HepG2 (cell line): ENCODE measurements around the gene PRR19. TPM values are rescaled to one million over a fixed set of nuclear protein-coding genes. Genes with fewer than 3 reads are reported as not detected.
A peak's percentile ranks its signal among the peaks of the same experiment; 100 is the strongest.

Experiments used
- BCLAF1 ChIP-seq: fragments of 450-650 bp; IDR thresholded peaks from 2 replicates; pipeline ENCODE4 v1.6.1; 2017; ENCODE audit warnings: mild to moderate bottlenecking
- EED ChIP-seq: sonication (generic); formaldehyde crosslinking; IDR thresholded peaks from 2 replicates; pipeline ENCODE4 v1.5.0; 2020; ENCODE audit warnings: mild to moderate bottlenecking, missing genetic modification reagents
- GATA4 ChIP-seq: sonication (generic); IDR thresholded peaks from 2 replicates; pipeline ENCODE4 v1.6.1; 2016; ENCODE audit warnings: antibody characterized with exemption, low read depth, borderline replicate concordance
- HDAC1 ChIP-seq: sonication (generic); formaldehyde crosslinking; IDR thresholded peaks from 2 replicates; pipeline ENCODE4 v1.5.1; 2020; ENCODE audit warnings: mild to moderate bottlenecking, missing genetic modification reagents
- HNF1A ChIP-seq, 2 experiments: sonication (generic) in 1 of 2; formaldehyde crosslinking in 1 of 2; IDR thresholded peaks; 2 replicates each; pipeline versions ENCODE4 v1.4.0 to v1.6.1; 2016 to 2020; ENCODE audit warnings: borderline replicate concordance in 1 of 2, low read depth in 1 of 2, mild to moderate bottlenecking in 1 of 2, missing genetic modification reagents in 1 of 2
- MAZ ChIP-seq, 2 experiments: sonication (generic) in 1 of 2; formaldehyde crosslinking in 1 of 2; IDR thresholded peaks; 2 replicates each; pipeline versions ENCODE4 v1.5.0 to v1.6.1; 2012 to 2020; ENCODE audit warnings: low read depth in 2 of 2, mild to moderate bottlenecking in 2 of 2, borderline replicate concordance in 1 of 2, improper control_type of control experiment in 1 of 2, low read length in 1 of 2, missing genetic modification reagents in 1 of 2, moderate library complexity in 1 of 2
- NFATC3 ChIP-seq: sonication (generic); formaldehyde crosslinking; IDR thresholded peaks from 2 replicates; pipeline ENCODE4 v1.5.1; 2020; ENCODE audit warnings: mild to moderate bottlenecking, missing genetic modification reagents
- SP4 ChIP-seq: sonication (generic); formaldehyde crosslinking; IDR thresholded peaks from 2 replicates; pipeline ENCODE4 v1.8.1; 2023; ENCODE audit warnings: mild to moderate bottlenecking, missing genetic modification reagents
- SRSF1 ChIP-seq: fragments of 200-400 bp; formaldehyde crosslinking; optimal IDR thresholded peaks from 2 replicates; pipeline ENCODE3; 2017; ENCODE audit warnings: mild to moderate bottlenecking, low read depth, low read length, moderate library complexity
- TAF1 ChIP-seq: sonication (generic); formaldehyde crosslinking; IDR thresholded peaks from 2 replicates; pipeline ENCODE4 v1.4.0; 2020; ENCODE audit warnings: missing genetic modification reagents
- XRCC5 ChIP-seq: fragments of 200-400 bp; formaldehyde crosslinking; optimal IDR thresholded peaks from 2 replicates; pipeline ENCODE3; 2017; ENCODE audit warnings: mild to moderate bottlenecking, low read length
- ZBTB37 ChIP-seq: sonication (generic); formaldehyde crosslinking; IDR thresholded peaks from 2 replicates; pipeline ENCODE4 v1.4.0; 2020; ENCODE audit warnings: mild to moderate bottlenecking, missing genetic modification reagents
- ZNF451 ChIP-seq: sonication (generic); formaldehyde crosslinking; IDR thresholded peaks from 2 replicates; pipeline ENCODE4 v1.5.0; 2020; ENCODE audit warnings: mild to moderate bottlenecking, missing genetic modification reagents
- ZNF501 ChIP-seq: sonication (generic); formaldehyde crosslinking; IDR thresholded peaks from 2 replicates; pipeline ENCODE4 v1.5.1; 2020; ENCODE audit warnings: mild to moderate bottlenecking, moderate library complexity, missing genetic modification reagents
- ZNF552 ChIP-seq: sonication (generic); formaldehyde crosslinking; IDR thresholded peaks from 2 replicates; pipeline ENCODE4 v1.9.0; 2022; ENCODE audit warnings: missing genetic modification reagents, mild to moderate bottlenecking, borderline replicate concordance
- ZNF580 ChIP-seq: IDR thresholded peaks from 2 replicates; pipeline ENCODE4 v1.6.1; 2016; ENCODE audit warnings: low read depth, borderline replicate concordance
- ZNF619 ChIP-seq: sonication (generic); formaldehyde crosslinking; IDR thresholded peaks from 2 replicates; pipeline ENCODE4 v1.4.0; 2020; ENCODE audit warnings: mild to moderate bottlenecking, missing genetic modification reagents
- ZNF878 ChIP-seq: sonication (generic); formaldehyde crosslinking; IDR thresholded peaks from 2 replicates; pipeline ENCODE4 v1.8.1; 2023; ENCODE audit warnings: mild to moderate bottlenecking, missing genetic modification reagents, moderate library complexity
- ZZZ3 ChIP-seq: sonication (generic); formaldehyde crosslinking; IDR thresholded peaks from 2 replicates; pipeline ENCODE4 v1.4.0; 2020; ENCODE audit warnings: missing genetic modification reagents, mild to moderate bottlenecking, borderline replicate concordance
- polyA plus RNA-seq, 8 experiments: library from polyadenylated mRNA; depleted of rRNA in 3 of 8; stranded (reverse) in 7 of 8; unstranded in 1 of 8; fragments of >200 nt; fragmentation: Illumina TruSeq in 4 of 8; extraction: Trizol in 4 of 8; gene quantifications; 2 replicates each; pipeline versions ENCODE4 v1.2.1 to v1.2.3, GENCODE V29; 2011 to 2016; ENCODE audit warnings: low read depth in 4 of 8, missing spikeins in 1 of 8, mixed read lengths in 1 of 8; ENCODE audit not compliant: insufficient read depth in 1 of 8
- total RNA-seq, 5 experiments: library from RNA; depleted of rRNA; stranded (reverse); fragments of >200 nt; fragmentation: Illumina TruSeq; extraction: Trizol; gene quantifications; 2 replicates each; pipeline ENCODE4 v1.2.3, GENCODE V29; 2016; ENCODE audit warnings: low read depth in 1 of 5

The PRR19 gene
- total and polyA plus RNA-seq, 2 of the 13 experiments (the other 11 are each of a cell fraction or from before 2014, with no cell fraction given): 0.21 to 0.33 TPM

GRCh38 chr19:42283188-42284065 lies 18.5 kb upstream of the PRR19 start (continued):
- TF ChIP-seq NFATC3 (CRISPR knock-in tag) (no peak), ZNF451 (CRISPR knock-in tag) (no peak; the same call in 1 of the 2 replicates), HNF1A (IDR thresholded peaks at IDR 0.05; ENCODE audit: low read depth) (no peak), HNF1A (CRISPR knock-in tag; IDR thresholded peaks at IDR 0.05; ENCODE audit: borderline replicate concordance) (0 out of 2 replicates have a peak, but pooled peaks have one; percentile 34), SRSF1 (no peak), ZNF878 (CRISPR knock-in tag) (no peak), MAZ (IDR thresholded peaks at IDR 0.05; ENCODE audit: borderline replicate concordance, low read depth, low read length) (no peak), MAZ (CRISPR knock-in tag; IDR thresholded peaks at IDR 0.05; ENCODE audit: low read depth) (no peak; the same call in none of the 2 replicates), SP4 (CRISPR knock-in tag) (no peak), XRCC5 (no peak), HDAC1 (CRISPR knock-in tag) (0 out of 2 replicates have a peak, but pooled peaks have one; percentile 45), TAF1 (CRISPR knock-in tag) (peak; percentile 61; the same call in 1 of the 2 replicates), ZNF580 (CRISPR knock-in tag) (0 out of 2 replicates have a peak, but pooled peaks have one; percentile 17), ZNF501 (CRISPR knock-in tag) (no peak), BCLAF1 (no peak), EED (CRISPR knock-in tag) (0 out of 2 replicates have a peak, but pooled peaks have one; percentile 48), ZBTB37 (CRISPR knock-in tag) (no peak), ZNF619 (CRISPR knock-in tag) (no peak), ZZZ3 (peak; percentile 77; the same call in 1 of the 2 replicates), ZNF552 (CRISPR knock-in tag) (no peak), GATA4 (no peak)
